ENCODE results near the gene RTP3.
"Not testable (repeated sequence)": the region's sequence is repeated elsewhere in the genome, so short reads cannot be mapped to it uniquely, and the experiment has no call there.

The RTP3 gene

DNA sequence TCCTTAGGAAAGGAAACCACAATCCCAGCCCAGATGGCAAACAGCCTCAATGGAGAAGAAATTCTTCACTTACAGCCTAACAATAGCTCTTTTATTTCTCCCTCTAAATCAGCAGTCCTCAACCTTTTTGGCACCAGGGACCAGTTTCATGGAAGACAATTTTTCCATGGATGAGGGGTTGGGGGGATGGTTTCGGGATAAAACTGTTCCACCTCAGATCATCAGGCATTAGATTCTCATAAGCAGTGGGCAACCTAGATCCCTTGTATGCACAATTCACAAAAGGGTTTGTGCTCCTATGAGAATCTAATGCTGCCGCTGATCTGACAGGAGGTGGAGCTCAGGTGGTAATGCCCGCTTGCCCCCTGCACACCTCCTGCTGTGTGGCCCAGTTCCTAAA, 50.8 kb downstream of the RTP3 start:
- DNase-seq, result not testable (repeated sequence)

- no peak for DNase-seq
These were observed 51.7 kb downstream of the RTP3 start for GRCh38 chr3:46549408-46549904.

DNA sequence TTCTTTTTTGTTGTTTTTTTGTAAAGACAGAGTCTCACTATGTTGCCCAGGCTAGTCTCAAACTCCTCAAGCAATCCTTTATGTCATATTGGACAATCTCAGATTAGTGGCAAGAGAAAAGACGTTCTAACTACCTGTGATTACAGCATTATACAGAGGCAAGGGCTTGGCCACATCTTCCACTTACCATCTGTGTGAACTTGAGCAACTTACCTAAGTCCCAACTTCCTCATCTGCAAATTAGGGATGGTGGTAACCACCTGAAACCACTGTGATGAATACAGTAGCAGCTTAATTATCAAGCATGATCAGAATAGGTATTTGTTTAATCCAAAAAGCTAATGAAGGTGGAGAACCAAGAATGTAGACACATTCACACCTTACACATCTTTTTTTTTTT, 52.2 kb downstream of the RTP3 start:
- DNase-seq, result no peak

All from inflammatory macrophage (primary cell).